Neural cell (in vitro differentiated cells): ENCODE results near the gene TRPM5. TPM values are rescaled to one million over a fixed set of nuclear protein-coding genes. Genes with fewer than 3 reads are reported as not detected.

Experiments
- H2AFZ ChIP-seq: fragments of 200-600, 300-800 bp; sonication (generic), shearing (Covaris generic); 2 replicates; pipeline ENCODE4 v1.6.0; 2014; ENCODE audit warnings: low read depth, mild to moderate bottlenecking, antibody characterized with exemption, low read length, moderate library complexity
- H3F3A ChIP-seq: fragments of 200-600 bp; shearing (Covaris generic); 2 replicates; pipeline ENCODE4 v1.6.1; 2016; ENCODE audit warnings: mild to moderate bottlenecking, moderate library complexity, mixed read lengths, antibody characterized with exemption, low read length; ENCODE audit not compliant: insufficient read depth, poor library complexity, severe bottlenecking
- H3K27ac ChIP-seq: fragments of 200-600, 300-800 bp; sonication (generic), shearing (Covaris generic); 2 replicates; pipeline ENCODE4 v1.5.1; 2014; ENCODE audit warnings: mild to moderate bottlenecking, low read length, moderate library complexity
- H3K27me3 ChIP-seq: fragments of 300-800, 200-600 bp; sonication (generic), shearing (Covaris generic); 2 replicates; pipeline ENCODE4 v1.6.0; 2014; ENCODE audit warnings: mild to moderate bottlenecking, low read depth, low read length, moderate library complexity; ENCODE audit not compliant: insufficient read depth
- H3K36me3 ChIP-seq: fragments of 300-800, 200-600 bp; sonication (generic), shearing (Covaris generic); 2 replicates; pipeline ENCODE4 v1.5.1; 2014; ENCODE audit warnings: mild to moderate bottlenecking, antibody characterized with exemption, low read length, moderate library complexity; ENCODE audit not compliant: insufficient read depth
- H3K4me2 ChIP-seq: fragments of 300-800, 200-600 bp; sonication (generic), shearing (Covaris generic); 2 replicates; pipeline ENCODE4 v1.6.0; 2014; ENCODE audit warnings: mild to moderate bottlenecking, low read length
- H3K4me3 ChIP-seq: fragments of 300-800, 200-600 bp; sonication (generic), shearing (Covaris generic); 2 replicates; pipeline ENCODE4 v1.5.1; 2014; ENCODE audit warnings: mild to moderate bottlenecking, low read length, moderate library complexity
- H3K79me2 ChIP-seq: fragments of 200-600 bp; shearing (Covaris generic); replicated peaks from 2 replicates; pipeline ENCODE4 v1.6.0; 2014; ENCODE audit warnings: mild to moderate bottlenecking, low read length, moderate library complexity; ENCODE audit not compliant: insufficient read depth
- H3K9ac ChIP-seq: fragments of 300-800, 200-600 bp; sonication (generic), shearing (Covaris generic); 2 replicates; pipeline ENCODE4 v1.6.1; 2016; ENCODE audit warnings: mild to moderate bottlenecking, low read length, mixed read lengths
- H3K9me2 ChIP-seq: fragments of 200-600 bp; shearing (Covaris generic); 2 replicates; pipeline ENCODE4 v1.6.1; 2016; ENCODE audit warnings: mild to moderate bottlenecking, low read length, mixed read lengths; ENCODE audit not compliant: insufficient read depth
- H3K9me3 ChIP-seq: fragments of 200-600, 300-800 bp; sonication (generic), shearing (Covaris generic); 2 replicates; pipeline ENCODE4 v1.6.1; 2016; ENCODE audit warnings: mild to moderate bottlenecking, mixed run types, low read length, moderate library complexity, mixed read lengths
- H4K20me1 ChIP-seq: fragments of 200-600 bp; shearing (Covaris generic); 2 replicates; pipeline ENCODE4 v1.6.1; 2016; ENCODE audit warnings: mild to moderate bottlenecking, mixed run types; ENCODE audit not compliant: insufficient read depth
- EP300 ChIP-seq: fragments of 450-650 bp; conservative IDR thresholded peaks from 2 replicates; pipeline ENCODE4 v1.6.1; 2014; ENCODE audit warnings: antibody characterized with exemption, mild to moderate bottlenecking, moderate library complexity; ENCODE audit not compliant: poor library complexity, severe bottlenecking
- EZH2 ChIP-seq: fragments of 200-600, 300-800 bp; shearing (Covaris generic), sonication (generic); IDR thresholded peaks from 2 replicates; pipeline ENCODE4 v1.6.1; 2014; ENCODE audit warnings: antibody characterized with exemption, low read length, borderline replicate concordance, mild to moderate bottlenecking; ENCODE audit not compliant: insufficient read depth, poor library complexity, severe bottlenecking
- MXI1 ChIP-seq: fragments of 450-650 bp; conservative IDR thresholded peaks from 2 replicates; pipeline ENCODE4 v1.6.1; 2014; ENCODE audit warnings: antibody characterized with exemption, mild to moderate bottlenecking; ENCODE audit not compliant: poor library complexity, severe bottlenecking
- POLR2AphosphoS5 ChIP-seq: IDR thresholded peaks from 2 replicates; pipeline ENCODE4 v1.6.1; 2012
- RAD21 ChIP-seq: fragments of 450-650 bp; conservative IDR thresholded peaks from 2 replicates; pipeline ENCODE4 v1.6.1; 2014; ENCODE audit warnings: antibody characterized with exemption, mild to moderate bottlenecking, moderate library complexity
- SMC3 ChIP-seq: fragments of 450-650 bp; conservative IDR thresholded peaks from 2 replicates; pipeline ENCODE4 v1.6.1; 2014; ENCODE audit warnings: antibody characterized with exemption, mild to moderate bottlenecking, moderate library complexity; ENCODE audit not compliant: poor library complexity
- TAF1 ChIP-seq: IDR thresholded peaks from 2 replicates; pipeline ENCODE4 v1.6.1; 2012; ENCODE audit warnings: low read depth
- polyA plus RNA-seq: library from polyadenylated mRNA; depleted of rRNA; stranded (reverse); fragments of >200 nt; gene quantifications from 2 replicates; pipeline ENCODE4 v1.2.3, GENCODE V29; 2014
- TF ChIP-seq, protein P1 (sequence below): fragments of 450-650 bp; IDR thresholded peaks from 2 replicates; pipeline ENCODE4 v1.5.1; 2014; ENCODE audit warnings: antibody characterized with exemption, mild to moderate bottlenecking, moderate library complexity; ENCODE audit not compliant: poor library complexity, severe bottlenecking
- TF ChIP-seq, protein P2 (sequence below): IDR thresholded peaks from 2 replicates; pipeline ENCODE4 v1.6.1; 2012; ENCODE audit warnings: borderline replicate concordance

The TRPM5 gene
- polyA plus RNA-seq, 1 donor from 2014 or later: not detected

DNA sequence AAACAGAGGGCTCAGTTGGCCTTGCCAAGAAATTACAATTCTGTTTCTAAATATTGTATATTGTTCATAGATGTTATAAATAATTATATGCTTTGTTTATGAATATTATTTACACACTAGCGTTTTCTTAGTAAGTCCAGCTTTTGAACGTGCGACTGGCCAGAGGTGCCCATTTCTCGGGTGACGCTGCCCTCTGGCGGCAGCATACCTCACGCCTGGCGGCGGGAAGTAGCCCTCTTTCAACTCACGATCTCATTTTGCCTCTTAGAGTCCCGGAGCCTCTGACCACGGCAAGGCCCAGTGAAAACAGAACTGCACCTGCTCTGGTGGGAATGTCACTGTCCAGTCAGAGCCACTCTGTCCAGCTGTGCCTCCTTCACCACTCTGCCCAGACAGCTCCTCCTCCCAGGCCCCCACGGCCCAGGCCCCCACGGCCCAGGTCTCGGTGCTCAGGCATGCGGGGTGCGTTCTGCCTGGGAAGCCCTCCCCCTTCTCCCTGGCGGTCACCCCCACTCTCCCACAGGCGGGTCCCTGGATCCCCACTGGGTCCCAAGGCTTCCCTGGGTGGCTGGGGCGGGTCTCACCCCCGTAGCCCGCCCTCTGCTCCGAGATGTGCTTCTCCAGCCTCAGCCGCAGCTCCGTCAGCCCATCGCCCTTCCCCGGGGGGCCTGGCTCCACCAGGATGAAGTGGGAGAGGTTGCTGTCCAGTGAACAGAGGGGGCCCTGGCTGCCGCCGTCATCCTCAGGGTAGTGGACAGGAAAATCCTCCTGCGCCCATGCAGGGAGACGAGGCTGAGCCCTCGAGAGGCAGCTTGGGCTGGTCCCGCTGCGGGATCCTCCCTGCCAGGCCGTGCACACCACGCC lies 24.4 kb downstream of the TRPM5 start:
- no peaks in the 10 kb centered on the region for H3K9me3 ChIP-seq
- no peak overlapping the region for H3K9ac ChIP-seq
- TF ChIP-seq, protein P1, sequence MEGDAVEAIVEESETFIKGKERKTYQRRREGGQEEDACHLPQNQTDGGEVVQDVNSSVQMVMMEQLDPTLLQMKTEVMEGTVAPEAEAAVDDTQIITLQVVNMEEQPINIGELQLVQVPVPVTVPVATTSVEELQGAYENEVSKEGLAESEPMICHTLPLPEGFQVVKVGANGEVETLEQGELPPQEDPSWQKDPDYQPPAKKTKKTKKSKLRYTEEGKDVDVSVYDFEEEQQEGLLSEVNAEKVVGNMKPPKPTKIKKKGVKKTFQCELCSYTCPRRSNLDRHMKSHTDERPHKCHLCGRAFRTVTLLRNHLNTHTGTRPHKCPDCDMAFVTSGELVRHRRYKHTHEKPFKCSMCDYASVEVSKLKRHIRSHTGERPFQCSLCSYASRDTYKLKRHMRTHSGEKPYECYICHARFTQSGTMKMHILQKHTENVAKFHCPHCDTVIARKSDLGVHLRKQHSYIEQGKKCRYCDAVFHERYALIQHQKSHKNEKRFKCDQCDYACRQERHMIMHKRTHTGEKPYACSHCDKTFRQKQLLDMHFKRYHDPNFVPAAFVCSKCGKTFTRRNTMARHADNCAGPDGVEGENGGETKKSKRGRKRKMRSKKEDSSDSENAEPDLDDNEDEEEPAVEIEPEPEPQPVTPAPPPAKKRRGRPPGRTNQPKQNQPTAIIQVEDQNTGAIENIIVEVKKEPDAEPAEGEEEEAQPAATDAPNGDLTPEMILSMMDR: peak; percentile 67
- TF ChIP-seq TAF1 (no peak), RAD21 (peak; percentile 45), SMC3 (peak; percentile 54)
- H3K36me3 ChIP-seq: no peaks in the 10 kb centered on the region
- H2AFZ ChIP-seq: no peak overlapping the region
- H3K4me2 ChIP-seq: no peak overlapping the region
- H3K27ac ChIP-seq: no peak overlapping the region
- no peaks in the 10 kb centered on the region for H3K79me2 ChIP-seq
- no peaks in the 10 kb centered on the region for H3F3A ChIP-seq
- H3K9me2 ChIP-seq: no peaks in the 10 kb centered on the region
- no peak overlapping the region for H3K4me3 ChIP-seq
- no peaks in the 10 kb centered on the region for H4K20me1 ChIP-seq
- H3K27me3 ChIP-seq: no peaks in the 10 kb centered on the region

DNA sequence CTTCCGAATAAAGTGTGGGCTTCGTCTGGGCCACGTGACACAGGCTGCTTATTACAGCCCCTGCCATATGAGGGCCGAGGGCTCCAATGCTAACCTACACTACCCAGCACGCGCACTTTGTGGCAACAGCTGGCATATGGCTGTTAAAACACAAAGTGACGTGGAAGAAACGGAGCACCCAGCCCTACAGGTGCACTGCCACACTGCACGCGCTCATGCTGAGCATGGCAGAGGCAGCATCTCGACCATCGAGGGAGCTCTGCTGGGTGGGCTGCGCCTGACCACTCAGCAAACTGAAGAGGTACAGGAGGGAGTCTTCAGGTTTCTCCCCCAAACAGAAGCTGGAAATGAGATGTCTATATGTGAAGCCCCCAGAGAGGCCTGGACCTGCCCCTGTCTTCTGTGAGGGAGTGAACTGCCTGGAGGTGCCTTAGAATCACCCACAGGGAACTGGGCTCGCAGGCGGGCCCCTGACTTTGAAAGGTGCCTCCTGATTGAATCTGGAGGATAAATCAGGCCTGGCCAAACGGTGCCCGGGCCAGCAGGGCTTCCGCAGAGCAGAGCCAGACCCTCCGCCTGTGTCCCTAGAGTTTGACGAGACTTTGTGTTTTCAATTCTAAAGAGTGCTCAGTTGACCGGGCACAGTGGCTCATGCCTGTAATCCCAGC lies 25.5 kb downstream of the TRPM5 start:
- no peaks in the 10 kb centered on the region for H3K79me2 ChIP-seq
- TF ChIP-seq MXI1 (no peak), EZH2 (no peak), RAD21 (no peak), POLR2AphosphoS5 (no peak), SMC3 (no peak), EP300 (no peak), TAF1 (no peak)
- TF ChIP-seq, protein P1: no peak
- TF ChIP-seq, protein P2, sequence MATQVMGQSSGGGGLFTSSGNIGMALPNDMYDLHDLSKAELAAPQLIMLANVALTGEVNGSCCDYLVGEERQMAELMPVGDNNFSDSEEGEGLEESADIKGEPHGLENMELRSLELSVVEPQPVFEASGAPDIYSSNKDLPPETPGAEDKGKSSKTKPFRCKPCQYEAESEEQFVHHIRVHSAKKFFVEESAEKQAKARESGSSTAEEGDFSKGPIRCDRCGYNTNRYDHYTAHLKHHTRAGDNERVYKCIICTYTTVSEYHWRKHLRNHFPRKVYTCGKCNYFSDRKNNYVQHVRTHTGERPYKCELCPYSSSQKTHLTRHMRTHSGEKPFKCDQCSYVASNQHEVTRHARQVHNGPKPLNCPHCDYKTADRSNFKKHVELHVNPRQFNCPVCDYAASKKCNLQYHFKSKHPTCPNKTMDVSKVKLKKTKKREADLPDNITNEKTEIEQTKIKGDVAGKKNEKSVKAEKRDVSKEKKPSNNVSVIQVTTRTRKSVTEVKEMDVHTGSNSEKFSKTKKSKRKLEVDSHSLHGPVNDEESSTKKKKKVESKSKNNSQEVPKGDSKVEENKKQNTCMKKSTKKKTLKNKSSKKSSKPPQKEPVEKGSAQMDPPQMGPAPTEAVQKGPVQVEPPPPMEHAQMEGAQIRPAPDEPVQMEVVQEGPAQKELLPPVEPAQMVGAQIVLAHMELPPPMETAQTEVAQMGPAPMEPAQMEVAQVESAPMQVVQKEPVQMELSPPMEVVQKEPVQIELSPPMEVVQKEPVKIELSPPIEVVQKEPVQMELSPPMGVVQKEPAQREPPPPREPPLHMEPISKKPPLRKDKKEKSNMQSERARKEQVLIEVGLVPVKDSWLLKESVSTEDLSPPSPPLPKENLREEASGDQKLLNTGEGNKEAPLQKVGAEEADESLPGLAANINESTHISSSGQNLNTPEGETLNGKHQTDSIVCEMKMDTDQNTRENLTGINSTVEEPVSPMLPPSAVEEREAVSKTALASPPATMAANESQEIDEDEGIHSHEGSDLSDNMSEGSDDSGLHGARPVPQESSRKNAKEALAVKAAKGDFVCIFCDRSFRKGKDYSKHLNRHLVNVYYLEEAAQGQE: no peak
- no peaks in the 10 kb centered on the region for H3K9me2 ChIP-seq
- no peaks in the 10 kb centered on the region for H4K20me1 ChIP-seq
- H2AFZ ChIP-seq: no peak overlapping the region
- no peak overlapping the region for H3K4me3 ChIP-seq
- no peaks in the 10 kb centered on the region for H3F3A ChIP-seq
- no peaks in the 10 kb centered on the region for H3K9me3 ChIP-seq
- no peak overlapping the region for H3K4me2 ChIP-seq
- no peaks in the 10 kb centered on the region for H3K27me3 ChIP-seq
- no peaks in the 10 kb centered on the region for H3K36me3 ChIP-seq
- H3K9ac ChIP-seq: no peak overlapping the region
- no peak overlapping the region for H3K27ac ChIP-seq
